Esophagus muscularis mucosa (tissue), 4 donors: Measurements from ENCODE around the gene VRK1.

ENCODE experiments used
- CTCF ChIP-seq, 3 experiments: fragments of 200-600 bp in 2 of 3; fragments of 450-650 bp in 1 of 3; sonication (generic) in 2 of 3; IDR thresholded peaks; one replicate each; pipeline ENCODE4 v1.5.1; 2017 to 2019; ENCODE audit warnings: antibody characterized with exemption in 3 of 3, mild to moderate bottlenecking in 2 of 3, moderate library complexity in 1 of 3
- EP300 ChIP-seq: sonication (generic); formaldehyde crosslinking; IDR thresholded peaks from one replicate; pipeline ENCODE4 v1.6.1; 2017; ENCODE audit warnings: antibody characterized with exemption
- POLR2A ChIP-seq: fragments of 450-650 bp; IDR thresholded peaks from one replicate; pipeline ENCODE4 v1.6.1; 2017; ENCODE audit warnings: antibody characterized with exemption, moderate library complexity, mild to moderate bottlenecking, low read depth
- POLR2AphosphoS5 ChIP-seq, 2 donors: sonication (generic); formaldehyde crosslinking; IDR thresholded peaks; one replicate each; pipeline ENCODE4 v1.6.1; 2017; ENCODE audit warnings: antibody characterized with exemption in 2 of 2

GRCh38 chr14:96926001-96926400 is 128.8 kb downstream of the VRK1 start:
- TF ChIP-seq CTCF (IDR thresholded peaks at IDR 0.05) (no peak), POLR2AphosphoS5 (IDR thresholded peaks at IDR 0.05) (no peak), POLR2A (no peak), EP300 (no peak)
